MM.1S (cell line): Measurements from ENCODE around the gene LRRC8C.

Source experiments
- DNase-seq: peaks from one replicate; pipeline ENCODE4 v3.0.0-alpha.2; 2015
- H2AFZ ChIP-seq: fragments of 300-600 bp; sonication (generic); 2 replicates; pipeline ENCODE4 v1.6.0; 2016; ENCODE audit warnings: antibody characterized with exemption, low read length
- H3F3A ChIP-seq: fragments of 300-600 bp; sonication (generic); 2 replicates; pipeline ENCODE4 v1.6.1; 2016; ENCODE audit warnings: mild to moderate bottlenecking, antibody characterized with exemption, low read length, moderate library complexity, mixed read lengths; ENCODE audit not compliant: insufficient read depth
- H3K27ac ChIP-seq: fragments of 300-600 bp; sonication (generic); 2 replicates; pipeline ENCODE4 v1.5.1; 2016; ENCODE audit warnings: mild to moderate bottlenecking, low read length
- H3K27me3 ChIP-seq: fragments of 300-600 bp; sonication (generic); replicated peaks from 2 replicates; pipeline ENCODE4 v1.6.0; 2016; ENCODE audit warnings: low read length; ENCODE audit not compliant: insufficient read depth
- H3K36me3 ChIP-seq: fragments of 300-600 bp; sonication (generic); replicated peaks from 2 replicates; pipeline ENCODE4 v1.6.1; 2016; ENCODE audit warnings: mild to moderate bottlenecking, low read length, mixed read lengths; ENCODE audit not compliant: insufficient read depth
- H3K4me1 ChIP-seq: fragments of 300-600 bp; sonication (generic); 2 replicates; pipeline ENCODE4 v1.6.1; 2016; ENCODE audit warnings: low read length, mixed read lengths
- H3K4me2 ChIP-seq: fragments of 300-600 bp; sonication (generic); 2 replicates; pipeline ENCODE4 v1.6.0; 2016; ENCODE audit warnings: low read depth, low read length
- H3K4me3 ChIP-seq: fragments of 300-600 bp; sonication (generic); 2 replicates; pipeline ENCODE4 v1.5.1; 2016; ENCODE audit warnings: low read length, mixed read lengths
- H3K79me2 ChIP-seq: fragments of 300-600 bp; sonication (generic); 2 replicates; pipeline ENCODE4 v1.6.1; 2016; ENCODE audit warnings: mixed run types, low read length, mixed read lengths
- H3K9ac ChIP-seq: fragments of 300-600 bp; sonication (generic); 2 replicates; pipeline ENCODE4 v1.6.1; 2016; ENCODE audit warnings: low read length, mixed read lengths
- H3K9me2 ChIP-seq: fragments of 300-600 bp; sonication (generic); replicated peaks from 2 replicates; pipeline ENCODE4 v1.6.1; 2016; ENCODE audit warnings: mild to moderate bottlenecking, low read length, mixed read lengths; ENCODE audit not compliant: insufficient read depth
- H3K9me3 ChIP-seq: fragments of 300-600 bp; sonication (generic); replicated peaks from 2 replicates; pipeline ENCODE4 v1.6.1; 2016; ENCODE audit warnings: mild to moderate bottlenecking, low read length, mixed read lengths; ENCODE audit not compliant: insufficient read depth
- H4K20me1 ChIP-seq: fragments of 300-600 bp; sonication (generic); 2 replicates; pipeline ENCODE4 v1.6.1; 2016; ENCODE audit warnings: mild to moderate bottlenecking, low read length, moderate library complexity, mixed read lengths; ENCODE audit not compliant: insufficient read depth
- CTCF ChIP-seq: fragments of 300-600 bp; sonication (generic); IDR thresholded peaks from 2 replicates; pipeline ENCODE4 v1.5.1; 2016; ENCODE audit warnings: antibody characterized with exemption, low read length, mixed read lengths
- EZH2 ChIP-seq: fragments of 300-600 bp; sonication (generic); optimal IDR thresholded peaks from 2 replicates; pipeline ENCODE3; 2017; ENCODE audit warnings: low read depth, mild to moderate bottlenecking, antibody characterized with exemption, low read length, mixed read lengths
- EZH2phosphoT487 ChIP-seq: fragments of 300-600 bp; sonication (generic); IDR thresholded peaks from 2 replicates; pipeline ENCODE4 v1.6.1; 2018; ENCODE audit warnings: antibody characterized with exemption, low read length

The LRRC8C gene

DNA sequence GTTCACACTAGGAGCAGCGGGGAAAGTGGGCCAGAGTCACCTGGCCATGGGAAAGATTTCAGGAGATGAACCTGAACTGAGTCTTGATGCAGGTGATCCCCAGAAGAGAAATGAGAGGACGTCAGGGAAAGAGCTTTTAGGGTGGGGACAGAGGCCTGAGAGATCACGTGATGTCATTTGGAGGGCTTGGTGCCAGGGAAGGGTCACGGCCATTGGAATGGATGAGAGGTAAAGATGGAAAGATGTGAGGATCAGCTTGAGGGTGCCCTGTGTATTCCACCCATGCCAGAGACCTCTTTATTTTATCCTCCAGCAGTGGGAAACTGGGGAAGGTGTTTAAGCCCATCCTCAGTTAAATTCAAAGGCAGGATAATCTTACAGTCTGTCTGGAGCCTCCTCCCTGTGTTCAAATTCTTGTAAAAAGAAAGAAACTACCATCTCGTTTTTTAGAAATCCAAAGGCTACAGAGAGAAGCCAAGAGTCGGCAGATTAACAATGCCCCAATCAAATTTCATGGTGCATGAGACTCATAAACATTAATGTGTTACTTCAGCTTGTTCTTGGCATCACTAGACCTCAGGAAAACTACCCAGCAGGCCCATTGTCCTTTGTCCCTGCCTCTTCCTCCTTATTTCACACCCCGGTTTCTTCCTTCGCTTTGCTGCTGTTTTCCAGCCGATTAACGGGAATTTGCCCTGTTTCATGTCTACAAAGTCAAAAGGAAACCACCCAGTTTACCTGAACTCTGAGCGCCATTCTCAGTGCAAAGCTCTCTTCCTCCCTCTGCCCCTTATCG is 94.8 kb downstream of the LRRC8C start:
- DNase-seq, result no peak
- H4K20me1 ChIP-seq, result no peaks in the 10 kb centered on the region
- H2AFZ ChIP-seq, result no peak overlapping the region
- no peaks in the 10 kb centered on the region for H3K9me3 ChIP-seq
- no peak overlapping the region for H3K9ac ChIP-seq
- no peaks in the 10 kb centered on the region for H3K27me3 ChIP-seq
- TF ChIP-seq CTCF, result no peak
- TF ChIP-seq EZH2phosphoT487, result no peak
- no peak for TF ChIP-seq EZH2
- no peak overlapping the region for H3K27ac ChIP-seq
- H3K4me3 ChIP-seq, result no peak overlapping the region
- peaks cover 18% of the 10 kb centered on the region for H3K4me1 ChIP-seq
- H3K36me3 ChIP-seq, result no peaks in the 10 kb centered on the region
- H3F3A ChIP-seq, result no peaks in the 10 kb centered on the region
- H3K9me2 ChIP-seq, result no peaks in the 10 kb centered on the region
- no peak overlapping the region for H3K4me2 ChIP-seq
- H3K79me2 ChIP-seq, result no peaks in the 10 kb centered on the region

DNA sequence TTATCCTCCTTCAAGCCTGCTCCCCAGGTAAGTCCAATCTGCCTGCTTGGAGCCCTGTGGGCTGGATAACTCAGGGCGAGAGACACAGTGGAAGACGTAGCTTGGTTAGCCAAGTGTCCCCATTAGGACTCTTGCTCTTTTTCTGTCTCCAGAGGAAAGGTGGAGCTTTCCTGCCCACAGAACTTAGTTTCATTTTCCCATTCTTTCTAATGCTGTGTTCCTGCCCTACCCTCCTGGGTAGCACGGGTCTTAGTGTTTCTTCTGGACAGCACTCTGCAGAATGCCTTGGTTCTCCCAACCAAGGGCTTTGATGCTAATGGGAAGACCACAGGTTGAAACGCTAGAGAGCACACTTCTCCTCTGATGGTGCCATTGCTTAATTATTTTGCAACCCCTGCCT is 95.5 kb downstream of the LRRC8C start:
- Histone ChIP-seq H3K79me2 (no peaks in the 10 kb centered on the region), H3F3A (no peaks in the 10 kb centered on the region), H3K36me3 (no peaks in the 10 kb centered on the region), H3K4me3 (no peak overlapping the region), H2AFZ (no peak overlapping the region), H3K4me2 (no peak overlapping the region), H3K9me3 (no peaks in the 10 kb centered on the region), H4K20me1 (no peaks in the 10 kb centered on the region), H3K9me2 (no peaks in the 10 kb centered on the region), H3K4me1 (peaks cover 18% of the 10 kb centered on the region), H3K27ac (no peak overlapping the region), H3K9ac (no peak overlapping the region), H3K27me3 (no peaks in the 10 kb centered on the region)
- DNase-seq, result no peak
- no peak for TF ChIP-seq EZH2phosphoT487
- TF ChIP-seq EZH2, result no peak
- no peak for TF ChIP-seq CTCF

GRCh38 chr1:89732206-89732605 is 99.3 kb downstream of the LRRC8C start:
- H3K27me3 ChIP-seq, result no peaks in the 10 kb centered on the region
- no peak overlapping the region for H3K4me3 ChIP-seq
- H3K79me2 ChIP-seq, result no peaks in the 10 kb centered on the region
- H4K20me1 ChIP-seq, result no peaks in the 10 kb centered on the region
- H3K9ac ChIP-seq, result no peak overlapping the region
- no peaks in the 10 kb centered on the region for H3K9me3 ChIP-seq
- no peaks in the 10 kb centered on the region for H3K9me2 ChIP-seq
- H2AFZ ChIP-seq, result no peak overlapping the region
- H3K4me1 ChIP-seq, result no peaks in the 10 kb centered on the region
- no peak overlapping the region for H3K27ac ChIP-seq
- no peak for DNase-seq
- H3F3A ChIP-seq, result no peaks in the 10 kb centered on the region
- TF ChIP-seq CTCF (no peak), EZH2 (no peak), EZH2phosphoT487 (no peak)
- no peak overlapping the region for H3K4me2 ChIP-seq
- no peaks in the 10 kb centered on the region for H3K36me3 ChIP-seq
